CD4-positive, CD25-positive, alpha-beta regulatory T cell (primary cell): ENCODE measurements around the gene LIN28B. TPM values are rescaled to one million over a fixed set of nuclear protein-coding genes. Genes with fewer than 3 reads are reported as not detected.

Source experiments
- ATAC-seq, 2 donors: fragments of 150-1000 bp; cut with Tn5 transposase; one replicate each; pipeline ENCODE4 v1.10.0; 2021; ENCODE audit warnings: low read depth in 2 of 2, moderate number of reproducible peaks in 2 of 2, moderate library complexity in 1 of 2
- DNase-seq, 3 donors: peaks; one replicate each; pipeline versions ENCODE4 v3.0.0 to v3.0.0-alpha.2; 2012 to 2022; ENCODE audit warnings: mixed read lengths in 1 of 3
- H3K27ac ChIP-seq: one replicate; pipeline ENCODE4 v1.7.0; 2013; ENCODE audit warnings: mild to moderate bottlenecking, low read length; ENCODE audit not compliant: insufficient read depth, poor library complexity, severe bottlenecking
- H3K27me3 ChIP-seq: one replicate; pipeline ENCODE4 v1.7.0; 2013; ENCODE audit warnings: low read length; ENCODE audit not compliant: control insufficient read depth, insufficient read depth
- H3K36me3 ChIP-seq: one replicate; pipeline ENCODE4 v1.7.0; 2013; ENCODE audit warnings: mild to moderate bottlenecking, low read length, moderate library complexity; ENCODE audit not compliant: control insufficient read depth, insufficient read depth
- H3K4me1 ChIP-seq: 2 replicates; pipeline ENCODE4 v1.7.0; 2013; ENCODE audit warnings: mild to moderate bottlenecking, low read length; ENCODE audit not compliant: insufficient read depth, control insufficient read depth, poor library complexity, severe bottlenecking
- H3K4me3 ChIP-seq: one replicate; pipeline ENCODE4 v1.7.0; 2013; ENCODE audit warnings: low read depth, mild to moderate bottlenecking, low read length, moderate library complexity
- H3K9me3 ChIP-seq, 2 experiments: 1 replicate in 1 of 2; 2 replicates in 1 of 2; pipeline ENCODE4 v1.7.0; 2013; ENCODE audit warnings: low read length in 2 of 2, mild to moderate bottlenecking in 1 of 2, moderate library complexity in 1 of 2; ENCODE audit not compliant: control insufficient read depth in 2 of 2
- H3K27ac Mint-ChIP-seq, 3 donors: one replicate each; pipeline ENCODE4 v1.8.0; 2020 to 2022; ENCODE audit warnings: mild to moderate bottlenecking in 3 of 3, mixed read lengths in 3 of 3, moderate library complexity in 2 of 3
- H3K27me3 Mint-ChIP-seq: one replicate; pipeline ENCODE4 v1.8.0; 2022; ENCODE audit warnings: mild to moderate bottlenecking, mixed read lengths
- H3K36me3 Mint-ChIP-seq: one replicate; pipeline ENCODE4 v1.8.0; 2020; ENCODE audit warnings: mixed read lengths
- H3K4me1 Mint-ChIP-seq, 4 donors: one replicate each; pipeline ENCODE4 v1.8.0; 2020 to 2022; ENCODE audit warnings: mixed read lengths in 4 of 4, mild to moderate bottlenecking in 1 of 4
- H3K4me3 Mint-ChIP-seq, 4 donors: one replicate each; pipeline ENCODE4 v1.8.0; 2020 to 2022; ENCODE audit warnings: mild to moderate bottlenecking in 4 of 4, mixed read lengths in 4 of 4, moderate library complexity in 3 of 4
- H3K9me3 Mint-ChIP-seq, 7 donors: one replicate each; pipeline ENCODE4 v1.8.0; 2020 to 2022; ENCODE audit warnings: mixed read lengths in 7 of 7, mild to moderate bottlenecking in 3 of 7, moderate library complexity in 2 of 7
- polyA plus RNA-seq, 4 donors: library from polyadenylated mRNA; unstranded; fragments of 300-500 nt; fragmentation: Illumina TruSeq; gene quantifications; one replicate each; pipeline ENCODE4 v1.2.3, GENCODE V29; 2021
- total RNA-seq: library from RNA; stranded (reverse); gene quantifications from one replicate; pipeline ENCODE4 v1.2.3, GENCODE V29; 2022

LIN28B gene, protein sequence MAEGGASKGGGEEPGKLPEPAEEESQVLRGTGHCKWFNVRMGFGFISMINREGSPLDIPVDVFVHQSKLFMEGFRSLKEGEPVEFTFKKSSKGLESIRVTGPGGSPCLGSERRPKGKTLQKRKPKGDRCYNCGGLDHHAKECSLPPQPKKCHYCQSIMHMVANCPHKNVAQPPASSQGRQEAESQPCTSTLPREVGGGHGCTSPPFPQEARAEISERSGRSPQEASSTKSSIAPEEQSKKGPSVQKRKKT
- not detected for total RNA-seq
- polyA plus RNA-seq: not detected

DNA sequence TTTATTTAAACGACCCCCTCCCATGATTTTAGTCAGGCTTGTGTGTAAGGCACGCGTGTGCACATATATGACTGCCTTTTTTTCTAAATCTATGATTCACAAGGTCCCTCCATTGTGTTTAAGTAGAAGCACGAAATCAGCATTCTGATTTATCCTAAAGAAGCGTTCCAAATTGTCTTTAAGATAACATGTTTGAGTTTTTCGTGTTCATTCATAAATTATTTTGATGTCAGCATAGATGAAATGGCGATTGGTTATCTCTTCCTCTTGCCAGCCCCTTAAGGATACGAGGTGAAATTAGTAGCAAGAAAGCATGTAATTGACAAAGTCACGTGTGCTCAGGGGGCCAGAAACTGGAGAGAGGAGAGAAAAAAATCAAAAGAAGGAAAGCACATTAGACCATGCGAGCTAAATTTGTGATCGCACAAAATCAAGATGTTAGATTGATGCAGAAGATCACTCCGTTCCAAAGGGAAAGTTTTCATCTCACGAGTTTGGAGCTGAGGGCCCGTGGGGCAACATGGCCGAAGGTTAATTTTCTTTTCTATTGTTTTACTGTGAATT lies at the start of gene LIN28B:
Gene LIN28B (plus strand): TSS at position 377 of the 564 bp plus-strand sequence. CDS start 144 bp downstream, at position 521.
- Mint-ChIP-seq H3K27ac (no peak within 1 kb of the TSS), H3K4me3 (peak within 1 kb of the TSS in 3 of 4 donors; percentile 0 to 63 (median 0)), H3K4me1 (peaks cover 4 to 20% (median 16%) of the 10 kb centered on the region in 4 donors), H3K27me3 (peaks cover 79% of the 10 kb centered on the region), H3K9me3 (peaks cover 0 to 14% (median 4%) of the 10 kb centered on the region in 7 donors), H3K36me3 (no peaks in the 10 kb centered on the region)
- H3K27ac ChIP-seq: no peak within 1 kb of the TSS
- no peaks in the 10 kb centered on the region for H3K36me3 ChIP-seq
- H3K27me3 ChIP-seq: peaks cover 73% of the 10 kb centered on the region
- DNase-seq (no peak), ATAC-seq (no peak)
- peaks cover 0 to 9% of the 10 kb centered on the region in 2 experiments for H3K9me3 ChIP-seq
- peak within 1 kb of the TSS; percentile 24 for H3K4me3 ChIP-seq
- no peaks in the 10 kb centered on the region for H3K4me1 ChIP-seq

DNA sequence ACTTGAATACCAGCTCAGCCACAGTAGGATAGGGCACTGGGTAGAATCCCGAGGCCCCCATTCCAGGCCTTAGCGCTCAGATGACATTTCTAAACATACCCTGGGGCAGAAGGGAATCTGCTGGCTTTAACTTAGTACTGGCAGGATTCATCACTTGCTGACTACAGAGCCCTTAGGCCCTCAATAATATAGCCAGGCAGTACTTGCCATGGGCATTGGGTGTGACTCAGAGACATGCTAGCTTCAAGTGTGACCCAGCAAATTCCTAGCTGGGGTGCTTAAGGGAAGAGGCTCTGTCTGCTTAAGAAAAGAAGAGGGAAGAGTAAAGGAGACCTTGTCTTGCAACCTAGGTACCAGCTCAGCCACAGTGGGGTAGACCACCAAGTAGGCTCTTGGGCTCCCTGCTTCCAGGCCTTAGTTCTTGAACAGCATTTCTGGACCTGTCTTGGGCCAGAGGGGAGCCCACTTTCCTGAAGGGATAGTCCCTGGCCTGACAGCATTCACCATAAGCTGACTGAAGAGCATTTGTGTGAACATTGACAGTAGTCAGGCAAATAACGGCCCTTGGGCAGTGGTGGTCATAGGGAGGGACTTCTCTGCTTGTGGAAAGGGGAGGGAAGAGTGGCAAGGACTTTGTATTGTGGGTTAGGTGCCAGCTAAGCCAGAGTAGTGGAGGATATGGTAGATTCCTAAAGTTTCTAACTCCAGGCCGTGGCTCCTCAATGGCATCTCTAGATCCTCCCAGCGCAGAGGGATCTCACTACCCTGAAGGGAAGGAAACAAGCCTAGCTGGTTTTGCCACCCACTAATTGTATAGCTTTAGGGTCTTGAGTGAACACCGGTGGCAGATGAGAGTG lies 48.6 kb upstream of the LIN28B start:
- Histone ChIP-seq H3K4me3 (no peak overlapping the region), H3K36me3 (no peaks in the 10 kb centered on the region), H3K27ac (no peak overlapping the region), H3K9me3 (no peaks in the 10 kb centered on the region), H3K27me3 (no peaks in the 10 kb centered on the region), H3K4me1 (no peaks in the 10 kb centered on the region)
- Mint-ChIP-seq H3K4me3 (no peak overlapping the region), H3K27me3 (peaks cover 19% of the 10 kb centered on the region), H3K4me1 (no peaks in the 10 kb centered on the region), H3K27ac (no peak overlapping the region), H3K36me3 (no peaks in the 10 kb centered on the region), H3K9me3 (peaks cover 0 to 5% (median 2%) of the 10 kb centered on the region in 7 donors)
- no peak for ATAC-seq
- DNase-seq: no peak

DNA sequence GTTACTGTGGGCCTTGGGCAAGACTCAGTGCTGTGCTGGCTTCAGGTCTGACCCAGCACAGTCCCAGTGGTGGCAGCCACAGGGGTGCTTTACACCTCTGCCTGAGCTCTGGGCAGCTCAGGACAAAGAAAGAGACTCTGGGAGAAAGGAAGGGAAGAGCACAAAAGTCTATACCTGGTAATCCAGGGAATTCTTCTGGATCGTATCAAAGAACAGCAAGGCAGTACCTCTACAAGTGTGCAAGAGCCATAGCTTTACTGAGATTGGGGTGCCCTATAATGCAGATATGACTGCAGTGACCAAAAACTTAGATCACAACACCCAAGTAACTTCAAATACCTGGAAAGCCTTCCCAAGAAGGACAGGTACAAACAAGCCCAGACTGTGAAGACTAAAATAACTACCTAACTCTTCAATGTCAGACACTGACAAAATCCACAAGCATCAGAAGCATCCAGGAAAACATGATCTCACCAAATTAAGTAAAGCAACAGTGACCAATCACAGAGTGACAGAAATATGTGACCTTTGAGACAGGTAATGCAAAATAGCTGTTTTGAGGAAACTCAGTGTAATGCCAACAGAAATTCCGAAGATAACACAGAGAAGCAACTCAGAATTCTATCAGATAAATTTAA lies 47.9 kb upstream of the LIN28B start:
- no peaks in the 10 kb centered on the region for H3K36me3 Mint-ChIP-seq
- H3K4me3 ChIP-seq: no peak overlapping the region
- H3K27ac Mint-ChIP-seq: no peak overlapping the region
- peaks cover 24% of the 10 kb centered on the region for H3K27me3 Mint-ChIP-seq
- H3K27ac ChIP-seq: no peak overlapping the region
- no peak overlapping the region for H3K4me3 Mint-ChIP-seq
- no peaks in the 10 kb centered on the region for H3K4me1 ChIP-seq
- no peak for ATAC-seq
- no peaks in the 10 kb centered on the region for H3K4me1 Mint-ChIP-seq
- H3K36me3 ChIP-seq: no peaks in the 10 kb centered on the region
- H3K9me3 ChIP-seq: no peaks in the 10 kb centered on the region
- H3K27me3 ChIP-seq: no peaks in the 10 kb centered on the region
- no peak for DNase-seq
- H3K9me3 Mint-ChIP-seq: peaks cover 0 to 5% (median 1%) of the 10 kb centered on the region in 7 donors

DNA sequence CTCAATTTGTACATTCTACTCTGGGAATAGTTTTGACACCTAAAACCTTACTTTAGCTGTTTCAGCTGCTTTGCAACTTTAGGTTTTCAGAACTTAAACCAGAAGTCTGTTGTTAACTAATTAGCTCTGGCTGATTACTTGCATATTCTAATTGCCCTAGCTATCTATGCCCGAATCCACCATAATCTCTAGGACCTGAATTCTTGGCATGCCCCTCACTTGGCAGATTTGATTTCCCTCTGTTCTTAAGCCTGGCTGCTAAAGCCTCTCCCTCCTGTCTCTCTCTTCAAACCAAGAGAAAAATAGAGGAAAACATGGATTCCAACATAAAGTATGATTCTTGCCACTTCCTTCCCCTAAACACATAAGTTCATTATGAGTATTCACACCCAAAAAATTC lies 35.0 kb upstream of the LIN28B start:
- Mint-ChIP-seq H3K27ac (no peak overlapping the region), H3K9me3 (peaks cover 0 to 5% (median 0%) of the 10 kb centered on the region in 7 donors), H3K36me3 (no peaks in the 10 kb centered on the region), H3K4me1 (peaks cover 0 to 5% (median 0%) of the 10 kb centered on the region in 4 donors), H3K4me3 (no peak overlapping the region), H3K27me3 (peaks cover 25% of the 10 kb centered on the region)
- Histone ChIP-seq H3K9me3 (no peaks in the 10 kb centered on the region), H3K36me3 (no peaks in the 10 kb centered on the region), H3K27ac (no peak overlapping the region), H3K4me3 (no peak overlapping the region), H3K27me3 (peaks cover 3% of the 10 kb centered on the region), H3K4me1 (no peaks in the 10 kb centered on the region)
- DNase-seq (no peak), ATAC-seq (no peak)

DNA sequence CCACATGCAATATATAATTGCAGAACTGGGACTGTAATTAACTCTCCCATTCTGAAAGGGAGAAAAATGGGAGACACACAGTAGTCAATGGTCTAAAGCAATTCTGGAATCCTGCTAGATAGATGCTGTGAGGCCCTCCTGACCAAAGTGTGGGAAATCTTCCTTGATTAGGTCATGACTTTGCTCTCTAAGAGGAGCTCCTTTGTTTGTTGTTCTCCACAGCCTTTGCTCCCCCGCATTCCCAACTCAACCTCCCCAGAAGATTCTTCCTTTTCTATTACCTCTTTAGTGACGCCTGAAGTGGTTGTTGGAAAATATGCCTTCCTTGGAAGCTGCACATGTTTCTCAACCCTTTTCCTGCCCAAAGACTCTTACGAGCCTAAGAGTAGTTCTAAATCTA lies 28.8 kb upstream of the LIN28B start:
- Histone ChIP-seq H3K4me1 (no peaks in the 10 kb centered on the region), H3K36me3 (no peaks in the 10 kb centered on the region), H3K4me3 (no peak overlapping the region), H3K27me3 (peaks cover under 1% of the 10 kb centered on the region), H3K9me3 (no peaks in the 10 kb centered on the region), H3K27ac (no peak overlapping the region)
- Mint-ChIP-seq H3K4me3 (no peak overlapping the region), H3K4me1 (no peaks in the 10 kb centered on the region), H3K27me3 (peaks cover 22% of the 10 kb centered on the region), H3K27ac (no peak overlapping the region), H3K36me3 (no peaks in the 10 kb centered on the region), H3K9me3 (peaks cover 0 to 2% (median 0%) of the 10 kb centered on the region in 7 donors)
- DNase-seq (no peak), ATAC-seq (no peak)

DNA sequence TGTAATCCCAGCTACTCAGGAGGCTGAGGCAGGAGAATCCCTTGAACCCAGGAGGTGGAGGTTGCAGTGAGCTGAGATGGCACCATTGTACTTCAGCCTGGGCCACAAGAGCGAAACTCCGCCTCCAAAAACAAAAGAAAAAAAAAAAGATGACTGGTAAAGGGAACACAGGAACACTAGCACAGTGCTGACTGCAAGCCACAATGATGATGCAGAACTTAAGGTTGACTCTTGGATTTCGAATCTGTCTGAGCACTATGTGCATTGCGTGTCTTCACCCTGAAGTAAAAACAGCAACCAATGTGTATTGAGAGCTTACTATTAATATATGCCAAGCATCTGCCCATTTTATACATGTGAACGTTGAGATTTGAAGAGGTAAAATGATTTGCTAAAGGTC lies 27.6 kb upstream of the LIN28B start:
- H3K9me3 ChIP-seq: no peaks in the 10 kb centered on the region
- no peak overlapping the region for H3K27ac ChIP-seq
- peaks cover 0 to 2% (median 0%) of the 10 kb centered on the region in 7 donors for H3K9me3 Mint-ChIP-seq
- H3K27me3 Mint-ChIP-seq: peaks cover 22% of the 10 kb centered on the region
- no peak overlapping the region for H3K27ac Mint-ChIP-seq
- H3K4me1 ChIP-seq: no peaks in the 10 kb centered on the region
- no peak overlapping the region for H3K4me3 Mint-ChIP-seq
- no peaks in the 10 kb centered on the region for H3K36me3 Mint-ChIP-seq
- H3K27me3 ChIP-seq: no peaks in the 10 kb centered on the region
- ATAC-seq: no peak
- H3K36me3 ChIP-seq: no peaks in the 10 kb centered on the region
- no peak for DNase-seq
- H3K4me3 ChIP-seq: no peak overlapping the region
- H3K4me1 Mint-ChIP-seq: no peaks in the 10 kb centered on the region

DNA sequence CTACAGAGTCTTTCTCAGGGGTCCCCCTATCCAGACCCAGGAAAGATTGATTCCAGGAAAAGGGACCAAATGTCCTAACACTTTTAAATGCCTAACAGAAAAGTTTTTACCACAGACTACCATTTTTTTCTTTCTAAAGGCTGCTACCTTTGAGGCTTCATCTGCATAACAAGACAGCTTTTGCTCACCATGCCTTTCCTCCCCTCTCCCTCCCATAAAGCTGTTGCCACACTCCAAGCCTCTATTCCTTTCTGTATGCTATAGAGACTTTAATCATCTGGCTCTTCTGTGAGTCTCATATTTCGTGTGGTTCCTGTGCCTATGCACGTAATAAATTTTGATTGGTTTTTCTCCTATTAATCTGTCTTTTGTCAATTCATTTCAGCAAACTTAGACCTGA lies 26.0 kb upstream of the LIN28B start:
- Histone ChIP-seq H3K9me3 (no peaks in the 10 kb centered on the region), H3K27me3 (no peaks in the 10 kb centered on the region), H3K27ac (no peak overlapping the region), H3K4me3 (no peak overlapping the region), H3K36me3 (no peaks in the 10 kb centered on the region), H3K4me1 (no peaks in the 10 kb centered on the region)
- Mint-ChIP-seq H3K36me3 (no peaks in the 10 kb centered on the region), H3K27ac (no peak overlapping the region), H3K4me1 (no peaks in the 10 kb centered on the region), H3K9me3 (peaks cover 0 to 2% (median 0%) of the 10 kb centered on the region in 7 donors), H3K27me3 (peaks cover 18% of the 10 kb centered on the region), H3K4me3 (no peak overlapping the region)
- DNase-seq (no peak), ATAC-seq (no peak)
